Natural killer cell (primary cell): Measurements from ENCODE around the gene TLE1. TPM values are rescaled to one million over a fixed set of nuclear protein-coding genes. Genes with fewer than 3 reads are reported as not detected.

Source experiments
- ATAC-seq, 3 donors: fragments of 150-1000 bp in 2 of 3; fragments of 200-7000 bp in 1 of 3; cut with Tn5 transposase; 1 replicate in 1 of 3; 2 replicates in 2 of 3; pipeline ENCODE4 v1.10.0; 2021; ENCODE audit warnings: mild to moderate bottlenecking in 2 of 3, moderate library complexity in 2 of 3
- DNase-seq, 2 donors: peaks; one replicate each; pipeline versions ENCODE4 v3.0.0 to v3.0.0-alpha.2; 2013 to 2021; ENCODE audit warnings: mixed read lengths in 1 of 2
- H3K27ac ChIP-seq: one replicate; pipeline ENCODE4 v1.5.1; 2013; ENCODE audit warnings: mild to moderate bottlenecking, low read length
- H3K27me3 ChIP-seq: one replicate; pipeline ENCODE4 v1.6.1; 2013; ENCODE audit warnings: low read length; ENCODE audit not compliant: control insufficient read depth, insufficient read depth
- H3K36me3 ChIP-seq: one replicate; pipeline ENCODE4 v1.6.1; 2013; ENCODE audit warnings: low read length; ENCODE audit not compliant: control insufficient read depth, insufficient read depth
- H3K4me1 ChIP-seq: one replicate; pipeline ENCODE4 v1.6.1; 2013; ENCODE audit warnings: low read length; ENCODE audit not compliant: control insufficient read depth, insufficient read depth
- H3K4me3 ChIP-seq: one replicate; pipeline ENCODE4 v1.5.1; 2013; ENCODE audit warnings: low read length
- H3K9me3 ChIP-seq: one replicate; pipeline ENCODE4 v1.6.1; 2013; ENCODE audit warnings: low read length; ENCODE audit not compliant: control insufficient read depth, insufficient read depth
- H3K27ac Mint-ChIP-seq, 2 donors: one replicate each; pipeline ENCODE4 v1.8.0; 2022; ENCODE audit warnings: mild to moderate bottlenecking in 2 of 2, mixed read lengths in 2 of 2, moderate library complexity in 1 of 2
- H3K27me3 Mint-ChIP-seq, 2 donors: one replicate each; pipeline ENCODE4 v1.8.0; 2022; ENCODE audit warnings: low read depth in 2 of 2, mixed read lengths in 2 of 2
- H3K36me3 Mint-ChIP-seq: one replicate; pipeline ENCODE4 v1.8.0; 2022; ENCODE audit warnings: mixed read lengths
- H3K4me1 Mint-ChIP-seq, 2 donors: one replicate each; pipeline ENCODE4 v1.8.0; 2022; ENCODE audit warnings: mixed read lengths in 2 of 2
- H3K4me3 Mint-ChIP-seq: one replicate; pipeline ENCODE4 v1.8.0; 2022; ENCODE audit warnings: mild to moderate bottlenecking, moderate library complexity, mixed read lengths
- H3K9me3 Mint-ChIP-seq, 2 donors: one replicate each; pipeline ENCODE4 v1.8.0; 2022; ENCODE audit warnings: mixed read lengths in 2 of 2
- WGBS: methylation state at CpG from one replicate; pipeline ENCODE4 v1.1.7; 2013; ENCODE audit warnings: missing lambda C conversion rate; ENCODE audit not compliant: insufficient coverage; 5-methylcytosine and 5-hydroxymethylcytosine counted together
- intact Hi-C: fragments of 100-400 bp; cut with micrococcal nuclease; formaldehyde crosslinking; loops from one replicate; pipeline ENCODE4 v1.14.2; 2022
- total RNA-seq, 4 donors: library from RNA; stranded (reverse); fragments of 120-200 nt in 1 of 4; gene quantifications; one replicate each; pipeline versions ENCODE4 v1.2.3 to v1.2.4, GENCODE V29; 2013 to 2022
- TF ChIP-seq, protein P1 (sequence below): fragments of 200-600 bp; IDR thresholded peaks from one replicate; pipeline ENCODE4 v1.8.0; 2022; ENCODE audit warnings: antibody characterized with exemption

Gene TLE1
- total RNA-seq, 3 donors from 2014 or later (not counting 1 experiment from before 2014, with no cell fraction given), result 38.8 to 58.9 (median 44.5) TPM

DNA sequence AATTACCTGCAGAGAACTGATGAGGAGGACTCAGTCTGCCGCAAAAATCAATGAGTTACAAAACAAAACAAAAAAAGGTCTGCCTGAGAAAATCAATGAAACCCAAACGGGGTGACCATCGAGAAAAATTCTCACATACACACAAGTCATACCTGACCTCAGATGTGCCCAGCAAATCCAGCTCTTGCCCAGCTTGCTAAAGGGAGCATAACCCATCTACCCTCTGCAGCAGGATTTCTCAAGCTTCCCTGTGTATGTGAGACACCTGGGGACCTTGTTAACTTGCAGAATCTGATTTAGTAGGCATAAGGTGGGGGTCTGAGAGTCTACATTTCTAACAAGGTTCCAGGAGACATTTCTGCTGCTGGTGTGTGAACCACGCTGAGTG, 126.3 kb downstream of the TLE1 start:
- Mint-ChIP-seq H3K4me1 (peaks cover 0 to 6% of the 10 kb centered on the region in 2 donors), H3K27me3 (peaks cover 11 to 13% of the 10 kb centered on the region in 2 donors), H3K36me3 (no peaks in the 10 kb centered on the region), H3K9me3 (no peaks in the 10 kb centered on the region), H3K4me3 (no peak overlapping the region), H3K27ac (no peak overlapping the region)
- no peak overlapping the region for H3K4me3 ChIP-seq
- no peaks in the 10 kb centered on the region for H3K27me3 ChIP-seq
- H3K36me3 ChIP-seq, result no peaks in the 10 kb centered on the region
- intact Hi-C loops, result no loop called here
- H3K27ac ChIP-seq, result no peak overlapping the region
- H3K4me1 ChIP-seq, result no peaks in the 10 kb centered on the region
- DNase-seq (no peak), ATAC-seq (no peak)
- WGBS, result 82% methylated on average over 4 of the region's 4 CpGs
- H3K9me3 ChIP-seq, result no peaks in the 10 kb centered on the region
- TF ChIP-seq, protein P1, sequence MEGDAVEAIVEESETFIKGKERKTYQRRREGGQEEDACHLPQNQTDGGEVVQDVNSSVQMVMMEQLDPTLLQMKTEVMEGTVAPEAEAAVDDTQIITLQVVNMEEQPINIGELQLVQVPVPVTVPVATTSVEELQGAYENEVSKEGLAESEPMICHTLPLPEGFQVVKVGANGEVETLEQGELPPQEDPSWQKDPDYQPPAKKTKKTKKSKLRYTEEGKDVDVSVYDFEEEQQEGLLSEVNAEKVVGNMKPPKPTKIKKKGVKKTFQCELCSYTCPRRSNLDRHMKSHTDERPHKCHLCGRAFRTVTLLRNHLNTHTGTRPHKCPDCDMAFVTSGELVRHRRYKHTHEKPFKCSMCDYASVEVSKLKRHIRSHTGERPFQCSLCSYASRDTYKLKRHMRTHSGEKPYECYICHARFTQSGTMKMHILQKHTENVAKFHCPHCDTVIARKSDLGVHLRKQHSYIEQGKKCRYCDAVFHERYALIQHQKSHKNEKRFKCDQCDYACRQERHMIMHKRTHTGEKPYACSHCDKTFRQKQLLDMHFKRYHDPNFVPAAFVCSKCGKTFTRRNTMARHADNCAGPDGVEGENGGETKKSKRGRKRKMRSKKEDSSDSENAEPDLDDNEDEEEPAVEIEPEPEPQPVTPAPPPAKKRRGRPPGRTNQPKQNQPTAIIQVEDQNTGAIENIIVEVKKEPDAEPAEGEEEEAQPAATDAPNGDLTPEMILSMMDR, result no peak

DNA sequence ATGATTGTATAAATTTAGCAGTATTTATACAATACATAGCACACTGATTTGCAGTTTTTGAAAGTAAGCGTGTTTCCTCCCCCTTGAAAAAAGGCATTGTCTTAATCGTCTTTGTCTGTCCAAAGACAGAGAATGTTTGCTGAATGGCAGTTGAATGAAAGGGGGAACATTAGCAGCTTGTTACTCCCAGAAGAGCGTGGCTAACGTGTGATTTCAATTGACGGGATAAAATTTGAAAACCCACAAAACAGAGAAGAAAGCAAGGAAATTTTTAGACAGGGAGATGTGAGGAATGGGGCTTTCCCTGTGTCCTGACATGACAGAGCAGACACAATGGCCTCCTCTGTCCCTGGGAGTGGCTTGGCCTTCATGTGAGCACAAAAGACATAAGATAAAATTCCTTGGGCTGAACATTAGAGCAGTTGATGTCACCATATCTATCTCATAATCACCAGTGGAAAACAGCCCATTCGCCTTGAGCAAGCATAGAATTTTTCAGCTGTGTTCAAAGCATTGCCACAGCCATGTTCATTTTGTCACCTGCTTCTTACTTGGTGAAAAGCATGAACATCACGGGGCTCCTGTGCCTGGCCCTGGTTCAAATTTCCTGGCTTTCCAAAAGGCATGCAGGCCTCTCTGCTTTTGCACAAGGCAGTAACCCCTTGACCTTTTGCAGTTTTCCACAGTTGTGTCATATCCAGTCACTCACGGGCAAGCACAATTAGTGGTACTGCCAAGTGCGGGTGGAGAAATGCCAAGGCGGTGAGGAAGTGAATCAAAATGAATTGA, 126.9 kb downstream of the TLE1 start:
- intact Hi-C loops, result no loop called here
- TF ChIP-seq, protein P1, result no peak
- Mint-ChIP-seq H3K4me3 (no peak overlapping the region), H3K36me3 (no peaks in the 10 kb centered on the region), H3K9me3 (no peaks in the 10 kb centered on the region), H3K27ac (no peak overlapping the region), H3K4me1 (peaks cover 0 to 6% of the 10 kb centered on the region in 2 donors), H3K27me3 (peaks cover 11 to 13% of the 10 kb centered on the region in 2 donors)
- Histone ChIP-seq H3K9me3 (no peaks in the 10 kb centered on the region), H3K36me3 (no peaks in the 10 kb centered on the region), H3K27me3 (no peaks in the 10 kb centered on the region), H3K4me1 (no peaks in the 10 kb centered on the region), H3K4me3 (no peak overlapping the region), H3K27ac (no peak overlapping the region)
- DNase-seq (no peak), ATAC-seq (no peak)
- 91% methylated on average over 10 of the region's 10 CpGs for WGBS

DNA sequence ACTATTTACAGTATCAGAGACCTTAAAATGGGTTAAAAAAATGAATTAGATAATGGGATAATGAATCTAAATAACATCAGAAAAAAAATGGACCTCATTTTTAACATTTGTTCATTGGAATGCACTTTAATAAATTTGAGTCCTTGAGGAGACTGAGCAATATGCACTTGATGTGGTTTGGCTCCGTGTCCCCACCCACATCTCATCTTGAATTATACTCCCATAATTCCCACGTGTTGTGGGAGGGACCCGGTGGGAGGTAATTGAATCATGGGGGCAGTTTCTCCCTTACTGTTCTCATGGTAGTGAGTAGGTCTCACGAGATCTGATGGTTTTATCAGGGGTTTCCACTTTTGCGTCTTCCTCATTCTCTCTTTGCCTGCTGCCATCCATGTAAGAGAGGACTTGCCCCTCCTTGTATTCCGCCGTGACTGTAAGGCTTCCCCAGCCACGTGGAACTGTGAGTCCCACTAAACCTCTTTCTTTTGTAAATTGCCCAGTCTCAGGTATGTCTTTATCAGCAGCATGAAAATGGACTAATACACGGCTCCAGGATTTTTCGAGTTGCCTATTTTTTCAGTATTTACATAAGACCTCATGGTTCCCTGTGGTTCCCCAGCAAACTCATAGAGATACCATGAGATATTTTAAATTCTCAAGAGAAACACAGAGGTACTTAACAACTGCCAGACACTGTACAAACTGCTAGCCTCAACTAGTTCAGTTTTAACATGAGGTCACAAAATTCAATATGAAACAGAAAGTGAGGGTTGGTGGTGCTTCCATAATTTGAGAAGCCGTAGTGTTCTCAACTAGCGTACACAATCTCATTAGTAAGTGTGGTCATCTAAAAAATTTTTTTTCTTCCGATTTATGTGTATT, 128.3 kb downstream of the TLE1 start:
- no peak overlapping the region for H3K27ac Mint-ChIP-seq
- H3K36me3 Mint-ChIP-seq, result no peaks in the 10 kb centered on the region
- H3K9me3 Mint-ChIP-seq, result no peaks in the 10 kb centered on the region
- 84% methylated on average over 7 of the region's 13 CpGs for WGBS
- peaks cover 11 to 13% of the 10 kb centered on the region in 2 donors for H3K27me3 Mint-ChIP-seq
- no peak overlapping the region for H3K4me3 Mint-ChIP-seq
- H3K27me3 ChIP-seq, result no peaks in the 10 kb centered on the region
- no peaks in the 10 kb centered on the region for H3K9me3 ChIP-seq
- peaks cover 0 to 6% of the 10 kb centered on the region in 2 donors for H3K4me1 Mint-ChIP-seq
- no peak overlapping the region for H3K4me3 ChIP-seq
- no peaks in the 10 kb centered on the region for H3K4me1 ChIP-seq
- H3K27ac ChIP-seq, result no peak overlapping the region
- no peak for ATAC-seq
- TF ChIP-seq, protein P1, result no peak
- no peak for DNase-seq
- H3K36me3 ChIP-seq, result no peaks in the 10 kb centered on the region
- intact Hi-C loops, result no loop called here
